Measurements from ENCODE around the gene CELF6.

GRCh38 chr15:72284781-72285180 is 35.2 kb downstream of the CELF6 start:
- TF ChIP-seq POLR2A (IDR thresholded peaks at IDR 0.05) (no peak), CTCF (IDR thresholded peaks at IDR 0.05) (no peak), POLR2AphosphoS5 (IDR thresholded peaks at IDR 0.05) (no peak)
